ENCODE data around the gene ITGA11.

The ITGA11 gene

GRCh38 chr15:68310804-68311463 is 121.0 kb downstream of the ITGA11 start:
- 89% methylated on average over 21 of the region's 22 CpGs for WGBS
- Histone ChIP-seq H3K9me3 (ENCODE audit: insufficient read depth, low read depth, low read length) (no peaks in the 10 kb centered on the region), H3K27ac (ENCODE audit: low read depth, low read length) (no peak overlapping the region), H3K4me3 (ENCODE audit: low read length) (no peak overlapping the region), H3K9ac (ENCODE audit: low read depth, low read length) (no peak overlapping the region; the same call in 1 of the 2 replicates), H3K27me3 (ENCODE audit: insufficient read depth, low read length) (no peaks in the 10 kb centered on the region), H3K36me3 (ENCODE audit: insufficient read depth, low read length) (no peaks in the 10 kb centered on the region), H3K4me1 (ENCODE audit: insufficient read depth, low read length) (peaks cover 11% of the 10 kb centered on the region)

- H3K27me3 ChIP-seq (ENCODE audit: insufficient read depth, low read length): no peaks in the 10 kb centered on the region
- H3K9me3 ChIP-seq (ENCODE audit: insufficient read depth, low read depth, low read length): no peaks in the 10 kb centered on the region
- no peak overlapping the region for H3K4me3 ChIP-seq (ENCODE audit: low read length)
- H3K36me3 ChIP-seq (ENCODE audit: insufficient read depth, low read length): no peaks in the 10 kb centered on the region
- H3K27ac ChIP-seq (ENCODE audit: low read depth, low read length): no peak overlapping the region
- no peak overlapping the region for H3K9ac ChIP-seq (ENCODE audit: low read depth, low read length)
- 78% methylated on average over 5 of the region's 7 CpGs for WGBS
- peaks cover 5% of the 10 kb centered on the region for H3K4me1 ChIP-seq (ENCODE audit: insufficient read depth, low read length)
These were observed 121.7 kb downstream of the ITGA11 start for GRCh38 chr15:68310178-68310803.

- no peaks in the 10 kb centered on the region for H3K27me3 ChIP-seq (ENCODE audit: insufficient read depth, low read length)
- H3K9me3 ChIP-seq (ENCODE audit: insufficient read depth, low read depth, low read length): no peaks in the 10 kb centered on the region
- WGBS: 85% methylated on average over 2 of the region's 3 CpGs
- H3K4me1 ChIP-seq (ENCODE audit: insufficient read depth, low read length): peaks cover 12% of the 10 kb centered on the region
- H3K27ac ChIP-seq (ENCODE audit: low read depth, low read length): no peak overlapping the region
- no peaks in the 10 kb centered on the region for H3K36me3 ChIP-seq (ENCODE audit: insufficient read depth, low read length)
- no peak overlapping the region for H3K9ac ChIP-seq (ENCODE audit: low read depth, low read length)
- no peak overlapping the region for H3K4me3 ChIP-seq (ENCODE audit: low read length)
These were observed 122.9 kb downstream of the ITGA11 start for GRCh38 chr15:68309024-68309423.

- WGBS: 77% methylated on average over 13 of the region's 14 CpGs
- no peak overlapping the region for H3K9ac ChIP-seq (ENCODE audit: low read depth, low read length)
- no peaks in the 10 kb centered on the region for H3K27me3 ChIP-seq (ENCODE audit: insufficient read depth, low read length)
- no peak overlapping the region for H3K4me3 ChIP-seq (ENCODE audit: low read length)
- H3K36me3 ChIP-seq (ENCODE audit: insufficient read depth, low read length): no peaks in the 10 kb centered on the region
- H3K27ac ChIP-seq (ENCODE audit: low read depth, low read length): no peak overlapping the region
- H3K4me1 ChIP-seq (ENCODE audit: insufficient read depth, low read length): peaks cover 13% of the 10 kb centered on the region
- H3K9me3 ChIP-seq (ENCODE audit: insufficient read depth, low read depth, low read length): no peaks in the 10 kb centered on the region
These were observed 124.6 kb downstream of the ITGA11 start for GRCh38 chr15:68307131-68307928.

- Histone ChIP-seq H3K36me3 (ENCODE audit: insufficient read depth, low read length) (no peaks in the 10 kb centered on the region), H3K27me3 (ENCODE audit: insufficient read depth, low read length) (no peaks in the 10 kb centered on the region), H3K9ac (ENCODE audit: low read depth, low read length) (no peak overlapping the region), H3K27ac (ENCODE audit: low read depth, low read length) (no peak overlapping the region), H3K4me3 (ENCODE audit: low read length) (no peak overlapping the region), H3K9me3 (ENCODE audit: insufficient read depth, low read depth, low read length) (no peaks in the 10 kb centered on the region), H3K4me1 (ENCODE audit: insufficient read depth, low read length) (peaks cover 13% of the 10 kb centered on the region)
- WGBS: 76% methylated on average over 6 of the region's 6 CpGs
These were observed 126.5 kb downstream of the ITGA11 start for GRCh38 chr15:68305420-68305871.

GRCh38 chr15:68304589-68305337 is 127.2 kb downstream of the ITGA11 start:
- H3K9ac ChIP-seq (ENCODE audit: low read depth, low read length): no peak overlapping the region
- H3K9me3 ChIP-seq (ENCODE audit: insufficient read depth, low read depth, low read length): no peaks in the 10 kb centered on the region
- WGBS: 65% methylated on average over 15 of the region's 15 CpGs
- no peak overlapping the region for H3K27ac ChIP-seq (ENCODE audit: low read depth, low read length)
- no peaks in the 10 kb centered on the region for H3K27me3 ChIP-seq (ENCODE audit: insufficient read depth, low read length)
- peaks cover 13% of the 10 kb centered on the region for H3K4me1 ChIP-seq (ENCODE audit: insufficient read depth, low read length)
- no peaks in the 10 kb centered on the region for H3K36me3 ChIP-seq (ENCODE audit: insufficient read depth, low read length)
- H3K4me3 ChIP-seq (ENCODE audit: low read length): no peak overlapping the region

GRCh38 chr15:68303560-68304436 is 128.2 kb downstream of the ITGA11 start:
- Histone ChIP-seq H3K4me1 (ENCODE audit: insufficient read depth, low read length) (peaks cover 13% of the 10 kb centered on the region), H3K4me3 (ENCODE audit: low read length) (no peak overlapping the region), H3K9ac (ENCODE audit: low read depth, low read length) (no peak overlapping the region), H3K36me3 (ENCODE audit: insufficient read depth, low read length) (no peaks in the 10 kb centered on the region), H3K27me3 (ENCODE audit: insufficient read depth, low read length) (no peaks in the 10 kb centered on the region), H3K27ac (ENCODE audit: low read depth, low read length) (no peak overlapping the region), H3K9me3 (ENCODE audit: insufficient read depth, low read depth, low read length) (no peaks in the 10 kb centered on the region)
- WGBS: 83% methylated on average over 15 of the region's 15 CpGs

- H3K9me3 ChIP-seq (ENCODE audit: insufficient read depth, low read depth, low read length): no peaks in the 10 kb centered on the region
- H3K27me3 ChIP-seq (ENCODE audit: insufficient read depth, low read length): no peaks in the 10 kb centered on the region
- H3K36me3 ChIP-seq (ENCODE audit: insufficient read depth, low read length): no peaks in the 10 kb centered on the region
- WGBS: 81% methylated on average over 2 of the region's 2 CpGs
- H3K27ac ChIP-seq (ENCODE audit: low read depth, low read length): no peak overlapping the region
- H3K9ac ChIP-seq (ENCODE audit: low read depth, low read length): no peak overlapping the region
- H3K4me1 ChIP-seq (ENCODE audit: insufficient read depth, low read length): peaks cover 13% of the 10 kb centered on the region
- no peak overlapping the region for H3K4me3 ChIP-seq (ENCODE audit: low read length)
These were observed 128.8 kb downstream of the ITGA11 start for GRCh38 chr15:68303134-68303533.

GRCh38 chr15:68302729-68303128 is 129.2 kb downstream of the ITGA11 start:
- peaks cover 13% of the 10 kb centered on the region for H3K4me1 ChIP-seq (ENCODE audit: insufficient read depth, low read length)
- 94% methylated on average over 6 of the region's 6 CpGs for WGBS
- no peaks in the 10 kb centered on the region for H3K27me3 ChIP-seq (ENCODE audit: insufficient read depth, low read length)
- no peak overlapping the region for H3K27ac ChIP-seq (ENCODE audit: low read depth, low read length)
- no peaks in the 10 kb centered on the region for H3K36me3 ChIP-seq (ENCODE audit: insufficient read depth, low read length)
- no peak overlapping the region for H3K9ac ChIP-seq (ENCODE audit: low read depth, low read length)
- no peaks in the 10 kb centered on the region for H3K9me3 ChIP-seq (ENCODE audit: insufficient read depth, low read depth, low read length)
- H3K4me3 ChIP-seq (ENCODE audit: low read length): no peak overlapping the region

- no peak overlapping the region for H3K27ac ChIP-seq (ENCODE audit: low read depth, low read length)
These were observed 130.7 kb downstream of the ITGA11 start for GRCh38 chr15:68301301-68301700.

More at GRCh38 chr15:68301301-68301700, 130.7 kb downstream of the ITGA11 start:
- WGBS: 89% methylated on average over 8 of the region's 8 CpGs
- H3K9ac ChIP-seq (ENCODE audit: low read depth, low read length): no peak overlapping the region
- peaks cover 7% of the 10 kb centered on the region for H3K4me1 ChIP-seq (ENCODE audit: insufficient read depth, low read length)
- no peaks in the 10 kb centered on the region for H3K27me3 ChIP-seq (ENCODE audit: insufficient read depth, low read length)
- H3K36me3 ChIP-seq (ENCODE audit: insufficient read depth, low read length): no peaks in the 10 kb centered on the region; the same call in 1 of the 2 replicates
- H3K4me3 ChIP-seq (ENCODE audit: low read length): no peak overlapping the region
- no peaks in the 10 kb centered on the region for H3K9me3 ChIP-seq (ENCODE audit: insufficient read depth, low read depth, low read length)
